Mesothelial cell of epicardium (in vitro differentiated cells): ENCODE data around the gene MAGI1. TPM values are rescaled to one million over a fixed set of nuclear protein-coding genes. Genes with fewer than 3 reads are reported as not detected.

Experiments used
- DNase-seq, 2 experiments: peaks; one replicate each; pipeline ENCODE4 v3.0.0; 2021; ENCODE audit warnings: low spot score in 2 of 2; ENCODE audit not compliant: unreplicated experiment in 2 of 2
- H3K27ac Mint-ChIP-seq: 2 replicates; pipeline ENCODE4 v1.8.0; 2021; ENCODE audit warnings: mixed read lengths
- H3K27me3 Mint-ChIP-seq: 2 replicates; pipeline ENCODE4 v1.8.0; 2021; ENCODE audit warnings: low read depth, mixed read lengths
- H3K36me3 Mint-ChIP-seq: 2 replicates; pipeline ENCODE4 v1.8.0; 2021; ENCODE audit warnings: mixed read lengths
- H3K4me1 Mint-ChIP-seq: 2 replicates; pipeline ENCODE4 v1.8.0; 2021; ENCODE audit warnings: mixed read lengths
- H3K4me3 Mint-ChIP-seq: 2 replicates; pipeline ENCODE4 v1.8.0; 2021; ENCODE audit warnings: mild to moderate bottlenecking, moderate library complexity, mixed read lengths
- H3K9me3 Mint-ChIP-seq: 2 replicates; pipeline ENCODE4 v1.8.0; 2021; ENCODE audit warnings: mixed read lengths
- total RNA-seq: library from RNA; stranded (reverse); gene quantifications from 3 replicates; pipeline ENCODE4 v1.2.1, GENCODE V29; 2021
- TF ChIP-seq, protein P1 (sequence below): fragments of 200-600 bp; sonication (generic); IDR thresholded peaks from one replicate; pipeline ENCODE4 v1.5.0; 2021; ENCODE audit warnings: antibody characterized with exemption; ENCODE audit not compliant: unreplicated experiment

The MAGI1 gene
- total RNA-seq, 1 donor from 2014 or later, result 65.6 TPM

- Mint-ChIP-seq H3K27me3 (no peaks in the 10 kb centered on the region), H3K4me3 (no peak overlapping the region), H3K27ac (peak overlapping the region; percentile 69), H3K9me3 (no peaks in the 10 kb centered on the region), H3K4me1 (peaks cover 29% of the 10 kb centered on the region), H3K36me3 (no peaks in the 10 kb centered on the region)
- no peak for DNase-seq
- TF ChIP-seq, protein P1, sequence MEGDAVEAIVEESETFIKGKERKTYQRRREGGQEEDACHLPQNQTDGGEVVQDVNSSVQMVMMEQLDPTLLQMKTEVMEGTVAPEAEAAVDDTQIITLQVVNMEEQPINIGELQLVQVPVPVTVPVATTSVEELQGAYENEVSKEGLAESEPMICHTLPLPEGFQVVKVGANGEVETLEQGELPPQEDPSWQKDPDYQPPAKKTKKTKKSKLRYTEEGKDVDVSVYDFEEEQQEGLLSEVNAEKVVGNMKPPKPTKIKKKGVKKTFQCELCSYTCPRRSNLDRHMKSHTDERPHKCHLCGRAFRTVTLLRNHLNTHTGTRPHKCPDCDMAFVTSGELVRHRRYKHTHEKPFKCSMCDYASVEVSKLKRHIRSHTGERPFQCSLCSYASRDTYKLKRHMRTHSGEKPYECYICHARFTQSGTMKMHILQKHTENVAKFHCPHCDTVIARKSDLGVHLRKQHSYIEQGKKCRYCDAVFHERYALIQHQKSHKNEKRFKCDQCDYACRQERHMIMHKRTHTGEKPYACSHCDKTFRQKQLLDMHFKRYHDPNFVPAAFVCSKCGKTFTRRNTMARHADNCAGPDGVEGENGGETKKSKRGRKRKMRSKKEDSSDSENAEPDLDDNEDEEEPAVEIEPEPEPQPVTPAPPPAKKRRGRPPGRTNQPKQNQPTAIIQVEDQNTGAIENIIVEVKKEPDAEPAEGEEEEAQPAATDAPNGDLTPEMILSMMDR, result no peak
These were observed 261.7 kb downstream of the MAGI1 start for GRCh38 chr3:65777050-65777449.

GRCh38 chr3:65776494-65776893 lies 262.2 kb downstream of the MAGI1 start:
- H3K36me3 Mint-ChIP-seq, result no peaks in the 10 kb centered on the region
- no peak overlapping the region for H3K4me3 Mint-ChIP-seq
- no peaks in the 10 kb centered on the region for H3K27me3 Mint-ChIP-seq
- H3K27ac Mint-ChIP-seq, result peak overlapping the region; percentile 69
- TF ChIP-seq, protein P1, result no peak
- peaks cover 25% of the 10 kb centered on the region for H3K4me1 Mint-ChIP-seq
- H3K9me3 Mint-ChIP-seq, result no peaks in the 10 kb centered on the region
- no peak for DNase-seq

DNA sequence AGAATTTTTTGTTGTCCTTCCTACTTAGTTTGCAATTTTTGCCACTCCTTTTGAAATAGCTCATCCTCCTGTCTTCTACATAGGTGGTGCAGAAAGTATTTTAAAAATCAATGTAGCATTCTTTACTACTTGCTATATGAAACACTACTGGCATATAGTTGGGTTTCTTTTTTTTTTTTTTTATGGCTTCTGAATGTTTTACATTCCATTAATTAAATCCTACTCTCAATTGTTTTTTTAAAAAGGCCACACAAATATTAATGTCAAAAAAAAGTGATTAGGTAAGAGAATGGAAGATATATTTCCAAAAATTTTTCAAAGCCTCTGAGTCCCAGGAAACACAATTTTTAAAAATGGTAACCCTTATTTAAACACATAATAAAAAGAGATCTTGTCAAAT lies 262.6 kb downstream of the MAGI1 start:
- no peak for DNase-seq
- H3K36me3 Mint-ChIP-seq, result no peaks in the 10 kb centered on the region
- no peak overlapping the region for H3K4me3 Mint-ChIP-seq
- peaks cover 24% of the 10 kb centered on the region for H3K4me1 Mint-ChIP-seq
- H3K27ac Mint-ChIP-seq, result peak overlapping the region; percentile 69
- H3K9me3 Mint-ChIP-seq, result no peaks in the 10 kb centered on the region
- H3K27me3 Mint-ChIP-seq, result no peaks in the 10 kb centered on the region
- TF ChIP-seq, protein P1, result no peak

DNA sequence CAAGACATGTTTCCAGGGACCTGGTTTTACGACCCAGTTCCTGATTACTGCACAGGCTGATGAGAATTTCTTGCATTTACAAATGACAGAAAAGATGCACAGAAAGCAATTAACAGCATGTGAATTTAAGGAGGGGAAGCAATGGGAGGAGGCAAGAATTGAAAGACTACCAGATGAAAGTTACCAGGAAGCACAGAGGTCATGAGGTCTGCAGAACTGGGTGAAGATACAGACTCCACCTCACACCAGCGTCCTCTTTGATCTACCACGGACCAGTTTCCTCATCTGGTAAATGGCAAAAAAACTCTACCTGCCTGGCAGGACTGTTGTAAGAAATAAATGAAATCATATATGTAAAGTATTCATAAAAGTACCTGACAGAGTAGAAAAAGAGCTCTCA lies 266.0 kb downstream of the MAGI1 start:
- Mint-ChIP-seq H3K9me3 (no peaks in the 10 kb centered on the region), H3K27ac (no peak overlapping the region), H3K4me3 (no peak overlapping the region), H3K4me1 (peaks cover 19% of the 10 kb centered on the region), H3K27me3 (no peaks in the 10 kb centered on the region), H3K36me3 (no peaks in the 10 kb centered on the region)
- DNase-seq, result no peak
- TF ChIP-seq, protein P1, result no peak

DNA sequence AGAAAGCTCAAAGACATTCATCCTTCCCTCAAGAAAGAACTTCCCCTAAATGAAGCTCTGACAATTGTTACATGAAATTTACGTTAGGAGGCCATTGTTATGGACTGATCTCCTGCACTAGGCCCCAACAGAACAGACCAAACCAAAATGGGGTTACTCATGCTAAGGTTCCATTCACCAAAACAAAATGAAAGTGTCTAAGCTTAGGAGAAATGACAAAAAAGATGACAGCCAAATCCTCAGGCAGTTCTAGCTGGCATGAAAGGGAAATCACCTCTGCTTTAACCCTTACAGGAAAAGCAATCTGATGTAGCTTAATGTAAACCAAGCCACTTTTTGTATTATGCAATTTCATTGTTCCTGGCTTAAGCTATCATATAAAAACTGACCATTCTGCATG lies 271.2 kb downstream of the MAGI1 start:
- no peak overlapping the region for H3K4me3 Mint-ChIP-seq
- no peak overlapping the region for H3K27ac Mint-ChIP-seq
- H3K9me3 Mint-ChIP-seq, result peaks cover 3% of the 10 kb centered on the region
- H3K36me3 Mint-ChIP-seq, result peaks cover 2% of the 10 kb centered on the region
- peaks cover 25% of the 10 kb centered on the region for H3K4me1 Mint-ChIP-seq
- no peaks in the 10 kb centered on the region for H3K27me3 Mint-ChIP-seq
- DNase-seq, result no peak
- TF ChIP-seq, protein P1, result no peak

DNA sequence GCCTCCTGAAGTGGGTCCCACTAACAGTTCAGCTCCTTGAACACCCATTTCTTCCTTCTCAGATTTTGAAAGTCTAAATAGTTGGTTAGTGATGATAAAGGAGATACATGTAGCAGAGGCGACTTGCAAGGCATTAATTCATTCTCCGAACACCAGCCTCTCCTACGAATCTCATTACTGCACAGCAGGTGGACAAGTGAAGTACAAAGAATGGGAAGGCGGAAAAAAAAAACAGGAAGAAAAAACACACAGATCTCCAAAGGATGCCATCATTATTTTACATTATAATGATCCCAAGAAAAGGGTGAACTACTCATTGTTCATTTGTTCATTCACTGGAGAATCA lies 276.5 kb downstream of the MAGI1 start:
- Mint-ChIP-seq H3K4me3 (no peak overlapping the region), H3K36me3 (peaks cover 2% of the 10 kb centered on the region), H3K27me3 (no peaks in the 10 kb centered on the region), H3K4me1 (peaks cover 49% of the 10 kb centered on the region), H3K9me3 (peaks cover 3% of the 10 kb centered on the region), H3K27ac (no peak overlapping the region)
- TF ChIP-seq, protein P1, result no peak
- no peak for DNase-seq
